CD4-positive, alpha-beta T cell treated with Interferon alpha-2 for 1 hour (primary cell): ENCODE measurements around the gene TXNRD3.

Experiments used
- DNase-seq, 2 donors: peaks; one replicate each; pipeline ENCODE4 v3.0.0-alpha.2; 2020 to 2022

TXNRD3 gene

DNA sequence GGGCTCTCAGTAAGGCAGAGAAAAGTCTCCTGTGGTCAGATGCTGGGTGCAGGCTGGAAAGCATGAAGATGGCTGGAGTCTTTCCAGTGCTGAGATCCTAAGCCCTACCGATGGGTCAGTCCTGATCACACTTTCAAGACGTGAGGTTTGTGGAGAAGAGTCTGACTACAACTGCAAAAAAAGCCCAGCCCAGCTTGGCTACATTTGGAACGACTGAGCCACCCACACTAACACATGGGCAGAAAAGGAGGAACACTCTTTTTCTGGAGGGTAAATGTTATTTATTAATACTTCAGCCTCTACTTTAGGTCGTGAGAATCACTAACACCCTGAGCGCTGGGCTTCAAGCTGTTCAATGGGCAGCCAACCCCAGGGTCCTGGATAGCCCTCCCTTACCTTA, 74.2 kb downstream of the TXNRD3 start:
- DNase-seq, result no peak

DNA sequence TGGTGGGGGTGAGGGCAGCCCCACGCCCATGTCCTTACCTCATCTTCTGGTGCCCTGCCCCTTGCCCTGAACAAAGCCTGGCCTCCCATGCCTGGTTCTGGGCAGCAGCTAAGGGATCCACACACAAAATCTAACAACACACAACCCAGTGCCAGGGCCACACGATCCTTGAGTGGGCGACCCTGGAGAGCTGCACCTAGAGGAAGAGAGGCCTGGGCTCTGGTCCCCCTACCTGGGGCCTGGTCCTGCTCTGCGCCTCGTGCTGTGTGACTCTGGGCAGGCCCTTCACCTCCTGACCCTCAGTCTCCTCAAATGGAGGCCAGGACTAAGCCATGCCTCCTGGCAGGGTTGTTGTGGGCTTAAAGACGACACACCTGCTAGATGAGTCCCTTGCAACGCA, 76.2 kb downstream of the TXNRD3 start:
- DNase-seq, result no peak

DNA sequence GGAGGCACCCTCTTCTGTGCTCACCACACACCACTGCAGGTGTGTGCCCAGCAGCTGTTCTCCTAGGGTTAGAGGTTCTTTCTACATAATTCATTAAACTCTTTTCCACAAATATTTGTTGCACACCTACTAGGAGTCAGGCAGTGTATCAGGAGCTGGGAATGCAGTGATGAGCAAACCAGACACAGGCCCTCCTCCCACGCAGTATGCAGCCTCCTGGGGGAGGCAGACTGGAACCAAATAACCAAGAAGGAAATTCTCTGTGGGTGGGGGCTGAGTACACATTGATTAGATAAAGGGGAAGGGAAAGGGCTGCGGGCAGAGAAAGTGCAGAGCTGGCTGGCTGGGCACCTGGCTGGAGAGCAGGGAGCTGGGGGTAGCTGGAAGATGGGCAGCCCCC, 77.7 kb downstream of the TXNRD3 start:
- DNase-seq, result no peak

DNA sequence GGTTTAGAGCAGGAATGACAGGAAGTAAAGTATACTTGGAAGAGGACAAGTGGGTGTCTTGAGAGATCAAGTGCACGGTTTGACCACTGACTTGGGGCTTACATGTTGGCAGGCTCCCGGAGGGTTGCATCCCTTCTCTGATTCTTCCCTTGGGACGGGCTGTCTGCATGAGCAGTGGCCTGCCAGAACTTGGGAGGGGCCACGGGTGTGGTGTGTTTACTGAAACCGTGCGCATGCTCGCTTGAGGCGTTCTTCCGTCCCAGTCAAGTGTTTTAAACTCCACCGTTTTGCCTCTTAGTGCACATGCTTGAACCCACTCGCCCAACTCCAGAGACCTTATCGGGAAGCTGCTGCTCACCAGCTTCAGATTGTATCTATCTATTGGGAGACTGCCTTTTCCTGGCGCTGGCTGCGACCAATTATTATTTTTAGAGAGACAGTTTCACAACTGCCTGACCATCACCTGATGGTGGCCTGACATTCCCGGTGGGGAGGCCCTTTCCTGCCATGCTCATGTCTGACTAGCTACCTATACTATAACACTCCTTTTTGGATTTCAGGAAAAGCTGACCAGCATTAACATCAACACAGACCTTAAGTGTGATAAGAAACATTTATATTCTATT, 81.3 kb downstream of the TXNRD3 start:
- DNase-seq, result no peak

DNA sequence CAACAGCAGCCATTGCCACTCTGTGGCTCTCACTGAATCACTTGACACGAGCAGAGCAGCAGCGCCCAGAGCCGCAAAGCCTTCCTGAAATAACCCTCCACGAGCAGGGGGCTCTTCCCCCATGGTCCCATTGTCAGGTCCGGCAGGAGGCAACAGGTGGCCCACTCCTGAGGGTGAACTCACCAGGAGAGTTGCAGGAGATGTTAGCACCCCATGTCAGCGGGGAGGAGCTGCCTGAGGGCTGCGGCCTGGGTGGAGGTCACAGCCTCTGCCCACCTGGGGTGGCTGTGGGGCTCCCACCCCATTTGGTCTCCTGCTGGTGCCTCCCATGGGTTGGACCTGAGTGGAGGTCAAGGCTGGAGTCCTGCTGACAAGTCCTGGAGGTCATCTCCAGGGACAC, 83.8 kb downstream of the TXNRD3 start:
- DNase-seq, result no peak

DNA sequence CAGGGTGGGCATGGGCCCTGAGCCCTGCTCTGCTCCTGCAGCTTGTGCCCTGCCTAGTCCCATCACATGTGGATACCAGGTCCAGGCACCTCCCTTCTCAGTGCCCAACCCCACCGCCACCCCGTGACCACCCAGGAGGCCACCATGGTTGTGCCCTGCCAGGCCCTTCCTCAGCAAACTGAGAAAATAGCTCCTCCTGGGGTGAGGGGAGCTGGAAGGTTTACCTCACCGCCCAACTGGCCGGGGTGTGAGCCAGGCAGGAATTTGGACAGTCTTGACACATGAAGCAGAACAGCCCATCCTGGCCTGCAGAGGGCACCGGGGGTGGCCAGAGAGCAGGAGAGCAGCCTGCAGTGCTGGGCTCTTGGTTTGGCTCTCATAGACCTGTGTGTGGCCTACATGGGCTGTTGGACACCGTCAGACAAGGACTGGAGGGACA, 84.8 kb downstream of the TXNRD3 start:
- DNase-seq, result no peak

DNA sequence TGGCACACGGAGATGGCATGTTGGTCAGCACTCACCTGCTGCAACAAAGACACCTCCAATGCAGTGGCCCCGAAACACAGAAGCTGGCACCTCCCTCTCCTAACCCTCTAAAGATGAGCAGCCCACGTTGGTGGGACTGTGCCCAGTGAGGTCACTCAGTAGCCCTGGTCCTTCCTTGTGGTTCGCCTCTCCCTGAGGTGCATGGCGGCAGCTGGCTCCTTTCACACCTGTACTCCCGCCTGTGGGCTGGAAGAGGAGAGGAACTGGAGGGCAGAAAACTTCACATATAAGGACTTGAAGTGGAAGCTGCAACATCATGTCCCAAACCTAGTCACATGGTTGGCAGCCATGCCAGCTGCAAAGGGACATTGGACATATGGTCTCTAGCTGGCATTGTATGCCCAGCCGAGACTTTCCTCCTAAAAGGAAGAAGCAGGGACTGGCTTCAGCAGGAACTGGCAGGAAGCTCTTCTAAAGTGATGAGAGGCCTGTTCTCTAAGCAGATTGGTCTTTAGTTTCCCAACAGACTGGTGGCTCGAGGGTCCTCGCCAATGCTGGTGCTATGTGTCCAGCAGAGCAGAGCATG, 85.4 kb downstream of the TXNRD3 start:
- no peak for DNase-seq

DNA sequence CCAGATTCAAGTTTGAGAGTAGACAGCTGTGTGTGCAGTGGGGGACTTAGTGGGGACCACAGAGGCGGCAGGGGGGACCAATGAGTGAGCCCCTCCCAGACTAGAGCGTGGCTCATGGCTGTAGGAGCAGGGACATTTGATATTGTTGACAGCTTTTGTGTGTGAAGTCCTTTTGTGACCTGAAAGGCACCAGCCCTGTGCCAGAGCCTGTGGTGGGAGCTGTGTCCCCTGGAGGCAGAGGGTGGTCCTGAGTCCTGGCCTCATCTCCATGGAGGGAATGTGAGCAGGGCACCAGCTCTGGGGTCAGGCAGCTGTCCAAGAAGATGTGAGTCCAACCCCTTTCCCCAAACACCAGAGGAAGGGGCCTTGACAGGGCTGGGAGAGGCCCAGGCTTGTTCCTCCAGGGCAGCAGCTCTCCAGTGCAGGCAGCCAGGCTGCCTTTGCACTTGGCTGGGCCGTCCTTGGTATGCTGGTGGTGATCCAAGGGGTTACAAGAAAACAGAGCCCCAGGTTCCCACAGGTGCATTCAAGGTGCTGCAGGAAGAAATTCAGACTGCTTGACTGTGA, 86.1 kb downstream of the TXNRD3 start:
- no peak for DNase-seq

DNA sequence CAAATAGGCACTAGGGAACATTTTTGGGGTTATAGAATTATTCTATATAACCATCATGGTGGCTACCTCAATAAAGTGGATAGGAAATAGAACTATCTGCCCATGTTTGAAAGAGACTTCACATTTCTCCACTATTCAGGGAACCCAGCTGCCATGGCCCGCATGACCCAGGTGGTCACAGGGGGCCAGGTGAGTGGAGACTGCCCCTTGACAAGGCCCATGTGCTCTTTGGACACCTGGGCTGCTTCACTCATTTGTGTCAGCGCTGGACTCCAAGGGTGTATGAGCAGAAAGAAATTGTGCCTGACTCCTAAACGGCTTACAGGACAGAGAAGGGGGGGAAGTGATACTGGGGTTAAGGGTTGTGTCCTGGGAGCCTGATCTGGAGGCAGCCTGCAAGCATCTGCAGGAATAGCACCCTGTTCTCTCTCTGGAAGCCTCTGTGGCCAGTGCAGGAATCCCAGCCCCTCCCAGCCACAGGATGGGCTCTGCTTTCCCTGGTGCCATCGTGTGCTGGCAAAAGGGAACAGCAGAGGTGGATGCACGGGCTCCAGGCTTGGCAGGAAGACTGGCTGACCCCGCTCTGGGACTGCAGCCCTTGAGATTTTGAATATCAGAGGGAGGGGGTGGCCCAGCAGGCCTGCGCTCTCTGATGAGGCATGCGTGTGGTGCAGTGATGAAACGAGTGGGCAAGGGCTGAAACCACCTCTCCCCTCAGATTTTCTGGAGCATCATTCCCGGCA, 87.1 kb downstream of the TXNRD3 start:
- no peak for DNase-seq

DNA sequence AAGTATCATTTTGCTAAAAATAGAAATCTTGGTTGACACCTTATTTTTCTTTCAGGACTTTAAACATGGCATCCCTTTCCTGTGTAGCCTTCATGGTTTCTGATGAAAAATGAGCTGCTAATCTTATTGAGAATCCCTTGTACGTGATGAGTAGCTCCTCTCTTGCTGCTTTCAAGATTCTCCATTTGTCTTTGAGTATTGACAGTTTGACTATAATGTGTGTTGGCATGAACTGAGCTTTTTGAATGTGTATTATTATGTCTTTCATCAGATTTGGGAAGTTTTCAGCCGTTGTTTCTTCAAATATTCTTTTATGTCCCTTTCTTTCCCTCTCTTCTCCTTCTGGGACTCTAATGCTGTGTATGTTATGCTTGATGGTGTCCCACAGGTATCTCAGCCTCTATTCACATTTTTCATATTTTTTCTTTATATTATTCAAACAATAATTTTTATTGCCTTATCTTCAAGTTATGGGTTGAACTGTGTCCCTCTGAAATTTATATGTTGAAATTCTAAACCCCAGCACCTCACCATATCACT, 92.1 kb downstream of the TXNRD3 start:
- DNase-seq, result no peak

DNA sequence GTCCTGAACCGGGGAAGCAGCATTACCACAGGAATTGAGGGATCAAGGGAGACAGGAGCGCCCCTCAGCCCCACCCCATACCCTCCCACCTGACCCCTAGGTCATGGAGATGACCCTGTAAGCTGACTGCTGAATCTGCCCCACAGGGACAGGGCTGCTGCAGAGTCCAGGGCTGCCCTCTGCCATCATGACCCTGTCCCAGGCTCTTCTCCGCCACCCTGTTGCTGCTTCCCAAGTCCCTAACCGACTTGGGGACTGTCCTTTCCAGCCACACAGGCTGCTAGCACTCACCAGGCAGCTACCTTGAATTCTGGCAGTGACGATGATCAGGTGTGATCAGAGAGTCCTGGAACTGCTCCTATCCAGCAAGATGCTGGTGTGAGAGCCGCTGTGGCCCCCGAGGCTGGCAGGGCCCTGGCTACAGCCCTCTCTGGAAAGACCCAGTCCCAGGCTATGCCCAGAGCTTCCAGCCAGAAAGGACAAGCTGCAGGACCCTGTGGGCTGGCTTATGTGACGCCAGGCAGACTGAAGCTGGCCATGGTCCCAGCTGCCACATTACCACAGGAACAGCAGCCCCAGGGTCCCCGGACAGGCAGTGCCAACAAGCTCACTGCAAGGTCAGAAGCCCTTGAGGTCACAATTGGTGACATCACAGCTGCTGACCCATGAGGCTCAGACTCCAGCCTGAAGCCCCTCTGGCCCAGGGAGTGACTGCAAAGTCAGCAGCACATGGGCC, 96.4 kb downstream of the TXNRD3 start, which contains the start of gene C3orf22:
Gene C3orf22 (minus strand): TSS at position 597 of the 736 bp plus-strand sequence. CDS start 5,542 bp downstream, outside the sequence.
- DNase-seq, result no peak

DNA sequence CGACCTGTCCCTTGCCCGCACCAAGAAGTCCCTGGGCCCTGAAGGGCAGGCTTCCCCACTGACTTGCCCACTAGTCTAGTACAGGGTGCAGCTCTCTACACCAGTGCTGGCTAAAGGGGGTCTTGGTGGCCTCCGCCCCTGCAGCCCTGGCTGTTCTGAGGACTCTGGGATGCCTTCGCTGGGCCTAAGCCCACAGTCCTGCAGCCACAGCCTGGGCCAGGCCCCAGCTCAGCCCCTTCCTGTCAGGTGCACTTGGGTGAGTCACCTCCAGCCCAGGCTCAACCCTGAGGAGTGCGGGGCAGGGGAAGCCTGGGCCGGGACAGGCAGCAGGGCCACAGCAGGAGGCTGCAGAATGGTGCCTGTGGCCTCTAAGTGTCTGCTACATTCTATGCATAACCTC, 97.2 kb downstream of the TXNRD3 start:
- no peak for DNase-seq

DNA sequence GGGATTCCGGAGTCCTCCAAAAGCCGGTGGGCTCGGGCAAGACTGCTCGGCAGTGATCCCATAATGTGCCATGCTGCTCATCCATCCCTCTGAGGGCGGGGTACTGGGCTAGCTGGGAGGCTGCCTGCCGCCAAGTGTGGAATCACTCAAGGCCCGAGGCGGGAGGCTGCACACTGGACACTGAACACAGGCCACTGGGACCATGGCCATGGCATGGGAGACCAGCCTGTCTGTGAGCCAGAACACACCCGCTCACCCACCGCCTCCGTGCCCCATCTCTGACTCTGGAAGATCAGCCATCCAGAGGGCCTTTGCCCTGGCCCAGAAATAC, 97.5 kb downstream of the TXNRD3 start:
- DNase-seq, result no peak
